Activated CD8-positive, alpha-beta T cell treated with anti-CD3 and anti-CD28 coated beads for 36 hours (primary cell): Measurements from ENCODE around the gene MALAT1. TPM values are rescaled to one million over a fixed set of nuclear protein-coding genes. Genes with fewer than 3 reads are reported as not detected.

Experiments
- ATAC-seq: fragments of 200-7000 bp; cut with Tn5 transposase; one replicate; pipeline ENCODE4 v1.10.0; 2021; ENCODE audit warnings: mild to moderate bottlenecking, moderate library complexity
- CTCF ChIA-PET: fragments of 350-600 bp; sonication (Branson Sonifier 250); formaldehyde crosslinking; loops from one replicate; lab custom pipeline; 2021; ENCODE audit warnings: antibody characterized with exemption; lab: Charles Lee
- POLR2A ChIA-PET: fragments of 350-600 bp; sonication (Branson Sonifier 250); formaldehyde crosslinking; loops from one replicate; lab custom pipeline; 2021; ENCODE audit warnings: antibody characterized with exemption; lab: Charles Lee
- DNase-seq: peaks from one replicate; pipeline ENCODE4 v3.0.0-alpha.2; 2020
- H3K27ac Mint-ChIP-seq: one replicate; pipeline ENCODE4 v1.8.0; 2021; ENCODE audit warnings: mild to moderate bottlenecking, mixed read lengths
- H3K27me3 Mint-ChIP-seq: one replicate; pipeline ENCODE4 v1.8.0; 2021; ENCODE audit warnings: mixed read lengths
- H3K36me3 Mint-ChIP-seq: one replicate; pipeline ENCODE4 v1.8.0; 2021; ENCODE audit warnings: low read depth, mixed read lengths
- H3K4me1 Mint-ChIP-seq: one replicate; pipeline ENCODE4 v1.8.0; 2021; ENCODE audit warnings: low read depth, mixed read lengths
- H3K4me3 Mint-ChIP-seq: one replicate; pipeline ENCODE4 v1.8.0; 2021; ENCODE audit warnings: mild to moderate bottlenecking, moderate library complexity, mixed read lengths
- H3K9me3 Mint-ChIP-seq: one replicate; pipeline ENCODE4 v1.8.0; 2021; ENCODE audit warnings: mixed read lengths
- CTCF ChIP-seq: fragments of 200-600 bp; IDR thresholded peaks from one replicate; pipeline ENCODE4 v1.8.0; 2022; ENCODE audit warnings: antibody characterized with exemption, mild to moderate bottlenecking
- intact Hi-C: fragments of 100-400 bp; cut with micrococcal nuclease; formaldehyde crosslinking; loops from one replicate; pipeline ENCODE4 v1.10.0; 2022
- total RNA-seq, 2 experiments: library from RNA; stranded (reverse); gene quantifications; one replicate each; pipeline ENCODE4 v1.2.3, GENCODE V29; 2021

Gene MALAT1
- total RNA-seq, 2 experiments from 2014 or later: 3,856 to 3,869 TPM

DNA sequence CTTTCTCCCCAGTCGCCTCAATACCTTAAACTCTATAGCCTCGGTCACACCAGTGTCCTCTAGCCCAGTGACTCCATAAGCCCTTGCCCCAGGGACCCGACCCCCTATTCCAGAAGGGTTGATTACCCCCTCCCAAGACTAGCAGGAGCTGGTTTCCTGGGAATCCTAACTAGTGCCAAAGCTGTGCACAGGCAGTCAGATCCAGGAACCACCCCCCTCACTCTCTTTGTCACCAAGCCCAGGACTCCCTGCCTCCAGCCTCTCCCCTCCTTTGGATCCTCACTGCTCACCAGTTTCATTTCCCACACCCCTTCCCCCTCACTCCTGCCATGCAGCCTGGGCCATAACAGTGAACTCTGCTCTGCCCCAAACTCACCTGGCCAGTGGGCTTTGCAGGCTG lies 49.5 kb downstream of the MALAT1 start:
- CTCF ChIA-PET: interaction anchor here (0.9 to 1.6 kb wide), 4 partner anchors 8 to 45 kb away, joined by 3 to 5 read pairs (median 3); no protein-coding TSS in a partner anchor
- intact Hi-C loops: no loop called here
- Mint-ChIP-seq H3K9me3 (no peaks in the 10 kb centered on the region), H3K27ac (peak overlapping the region; percentile 62), H3K4me3 (no peak overlapping the region), H3K4me1 (peaks cover 62% of the 10 kb centered on the region), H3K36me3 (peaks cover 28% of the 10 kb centered on the region), H3K27me3 (no peaks in the 10 kb centered on the region)
- no peak for ATAC-seq
- no peak for DNase-seq
- TF ChIP-seq CTCF: no peak
- POLR2A ChIA-PET: interaction anchor here (0.6 to 1.5 kb wide), 7 partner anchors 9 to 193 kb away, joined by 3 to 8 read pairs (median 3); no protein-coding TSS in a partner anchor

- POLR2A ChIA-PET: interaction anchor here (0.6 to 1.5 kb wide), 7 partner anchors 13 to 194 kb away, joined by 3 to 8 read pairs (median 3); no protein-coding TSS in a partner anchor
- ATAC-seq (no peak), DNase-seq (no peak)
- intact Hi-C loops: no loop called here
- Mint-ChIP-seq H3K4me1 (peaks cover 64% of the 10 kb centered on the region), H3K27ac (peak overlapping the region; percentile 39), H3K9me3 (no peaks in the 10 kb centered on the region), H3K36me3 (peaks cover 28% of the 10 kb centered on the region), H3K27me3 (no peaks in the 10 kb centered on the region), H3K4me3 (no peak overlapping the region)
- no peak for TF ChIP-seq CTCF
- CTCF ChIA-PET: interaction anchor here (1.5 to 1.6 kb wide), 2 partner anchors 8 to 39 kb away, joined by 3 to 5 read pairs; no protein-coding TSS in a partner anchor
Observed at GRCh38 chr11:65549096-65549495, 50.3 kb downstream of the MALAT1 start.

DNA sequence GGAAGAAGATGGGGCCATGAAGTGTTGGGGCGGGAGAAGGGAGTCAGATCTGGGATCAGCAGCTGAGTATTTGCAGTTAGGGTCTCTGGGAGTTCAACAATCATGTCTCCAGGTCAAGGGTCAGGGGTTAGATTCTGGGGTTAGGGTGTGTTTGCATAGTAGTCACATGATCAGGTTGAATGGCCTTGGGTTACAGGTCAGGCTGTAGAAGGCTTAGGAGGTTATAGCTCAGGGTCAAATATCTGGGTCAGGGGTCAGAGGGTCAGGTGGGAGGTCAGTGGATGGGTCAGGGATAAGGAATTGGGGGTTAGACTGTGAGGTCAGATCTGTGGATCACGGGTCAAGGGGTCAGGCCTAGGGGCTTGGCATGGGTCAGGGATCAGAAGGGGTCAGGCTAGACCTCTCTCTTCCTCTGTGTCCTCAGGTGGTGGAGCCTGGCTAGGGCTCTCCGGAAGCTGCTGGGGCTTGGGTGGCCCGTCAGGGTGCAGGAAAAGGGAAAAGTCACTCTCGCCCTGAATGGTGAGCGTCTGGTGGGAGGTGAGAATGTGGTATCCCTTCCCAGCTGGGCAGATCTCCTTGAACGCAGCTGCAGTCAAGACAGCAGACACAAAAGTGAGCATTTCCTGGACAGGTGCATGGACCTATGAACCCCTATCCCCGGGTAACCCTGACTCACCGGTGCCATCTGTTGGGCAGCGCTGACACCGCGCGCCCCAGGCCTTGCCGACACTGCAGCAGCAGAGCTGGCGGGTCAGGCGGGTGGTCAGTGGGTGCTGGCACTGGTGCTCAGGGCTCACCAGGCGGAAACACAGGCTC lies 52.9 kb downstream of the MALAT1 start:
- ChIA-PET CTCF (interaction anchor here (0.8 to 4.3 kb wide), 12 partner anchors 10 to 55 kb away, joined by 3 to 46 read pairs (median 4); partner anchors contain the start of gene ZNRD2), POLR2A (interaction anchor here (0.7 to 3.4 kb wide), 11 partner anchors 10 to 441 kb away, joined by 3 to 26 read pairs (median 4); no protein-coding TSS in a partner anchor)
- peak; percentile 61 for TF ChIP-seq CTCF
- peaks cover 73% of the 10 kb centered on the region for H3K4me1 Mint-ChIP-seq
- ATAC-seq: peak; percentile 38
- intact Hi-C loops: no loop called here
- no peaks in the 10 kb centered on the region for H3K9me3 Mint-ChIP-seq
- peaks cover 26% of the 10 kb centered on the region for H3K36me3 Mint-ChIP-seq
- no peak overlapping the region for H3K4me3 Mint-ChIP-seq
- peak overlapping the region; percentile 14 for H3K27ac Mint-ChIP-seq
- no peaks in the 10 kb centered on the region for H3K27me3 Mint-ChIP-seq
- peak; percentile 77 for DNase-seq

GRCh38 chr11:65552388-65552951 lies 53.6 kb downstream of the MALAT1 start:
- DNase-seq (no peak), ATAC-seq (no peak)
- no peak overlapping the region for H3K27ac Mint-ChIP-seq
- peak; percentile 19 for TF ChIP-seq CTCF
- intact Hi-C loops: no loop called here
- H3K36me3 Mint-ChIP-seq: peaks cover 26% of the 10 kb centered on the region
- CTCF ChIA-PET: interaction anchor here (1.0 to 4.3 kb wide), 11 partner anchors 8 to 54 kb away, joined by 3 to 46 read pairs (median 4); partner anchors contain the start of gene ZNRD2
- H3K27me3 Mint-ChIP-seq: no peaks in the 10 kb centered on the region
- peaks cover 75% of the 10 kb centered on the region for H3K4me1 Mint-ChIP-seq
- POLR2A ChIA-PET: interaction anchor here (0.8 to 3.4 kb wide), 11 partner anchors 9 to 136 kb away, joined by 3 to 26 read pairs (median 4); no protein-coding TSS in a partner anchor
- H3K4me3 Mint-ChIP-seq: no peak overlapping the region
- no peaks in the 10 kb centered on the region for H3K9me3 Mint-ChIP-seq
